Esophagus mucosa (tissue), 1 donor: ENCODE data around the gene SLC9C2. TPM values are rescaled to one million over a fixed set of nuclear protein-coding genes. Genes with fewer than 3 reads are reported as not detected.
"Not testable (repeated sequence)": the region's sequence is repeated elsewhere in the genome, so short reads cannot be mapped to it uniquely, and the experiment has no call there.

Experiments used
- ATAC-seq: fragments of 200-7000 bp; cut with Tn5 transposase; one replicate; pipeline ENCODE4 v1.9.1; 2020
- total RNA-seq: library from RNA; stranded (reverse); gene quantifications from one replicate; pipeline ENCODE4 v1.2.4, GENCODE V29; 2023
- donor health status: DM: yes; HTN: yes; CAD: no.

The SLC9C2 gene
- total RNA-seq, 1 donor from 2014 or later = 0.12 TPM

GRCh38 chr1:173520799-173521198, 82.1 kb downstream of the SLC9C2 start:
- no peak for ATAC-seq

DNA sequence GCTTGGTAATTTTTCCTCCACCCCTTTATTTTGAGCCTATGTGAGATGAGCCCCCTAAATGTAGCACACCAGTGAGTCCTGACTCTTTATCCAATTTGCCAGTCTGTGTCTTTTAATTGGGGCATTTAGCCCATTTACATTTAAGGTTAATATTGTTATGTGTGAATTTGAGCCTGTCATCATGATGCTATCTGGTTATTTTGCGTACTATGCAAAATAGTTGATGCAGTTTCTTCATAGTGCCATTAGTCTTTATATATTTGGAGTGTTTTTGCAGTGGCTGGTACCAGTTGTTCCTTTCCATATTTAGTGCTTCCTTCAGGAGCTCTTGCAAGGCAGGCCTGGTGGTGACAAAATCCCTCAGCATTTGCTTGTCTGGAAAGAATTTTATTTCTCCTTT, 88.4 kb downstream of the SLC9C2 start:
- ATAC-seq = not testable (repeated sequence)

DNA sequence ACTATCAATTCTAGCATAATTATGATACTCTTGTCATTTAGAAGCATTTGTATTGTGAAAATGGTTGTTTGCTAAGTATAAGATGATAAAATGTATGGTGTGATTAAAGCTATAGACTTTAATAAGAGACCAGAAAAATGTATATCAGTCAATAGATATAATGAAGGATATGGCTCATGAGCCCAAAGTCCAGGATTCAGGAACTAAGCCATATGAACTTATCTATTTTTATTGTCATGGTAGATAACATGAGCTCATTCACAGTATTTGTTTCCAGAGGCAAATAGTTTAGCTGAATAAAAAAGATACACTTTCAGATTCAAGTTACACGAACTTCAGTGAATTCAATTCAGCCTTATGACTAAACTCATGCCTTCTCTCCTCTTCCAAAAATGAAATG, 93.1 kb downstream of the SLC9C2 start:
- no peak for ATAC-seq

GRCh38 chr1:173508541-173508940, 94.3 kb downstream of the SLC9C2 start:
- ATAC-seq = no peak

DNA sequence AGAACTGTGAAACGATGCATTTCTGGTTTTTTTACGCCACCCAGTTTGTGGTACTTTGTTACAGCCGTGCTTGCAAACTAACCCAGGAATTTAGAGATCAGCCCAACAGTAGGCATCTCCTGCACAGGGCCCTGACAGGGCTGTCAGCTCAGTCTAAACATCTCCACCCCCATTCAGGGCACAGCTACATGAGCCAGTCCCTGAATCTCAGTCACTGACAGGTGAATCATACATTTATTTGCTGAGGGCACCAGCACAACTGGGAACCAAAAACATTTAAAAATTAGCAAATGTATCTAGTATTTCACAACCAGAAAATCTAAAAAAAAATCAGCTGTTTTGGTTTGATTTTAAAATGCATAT, 95.0 kb downstream of the SLC9C2 start:
- peak; percentile 82 for ATAC-seq

GRCh38 chr1:173507205-173507846, 95.5 kb downstream of the SLC9C2 start:
- peak; percentile 95 for ATAC-seq

- peak; percentile 82 for ATAC-seq
These were observed 96.4 kb downstream of the SLC9C2 start for GRCh38 chr1:173506437-173506836.

DNA sequence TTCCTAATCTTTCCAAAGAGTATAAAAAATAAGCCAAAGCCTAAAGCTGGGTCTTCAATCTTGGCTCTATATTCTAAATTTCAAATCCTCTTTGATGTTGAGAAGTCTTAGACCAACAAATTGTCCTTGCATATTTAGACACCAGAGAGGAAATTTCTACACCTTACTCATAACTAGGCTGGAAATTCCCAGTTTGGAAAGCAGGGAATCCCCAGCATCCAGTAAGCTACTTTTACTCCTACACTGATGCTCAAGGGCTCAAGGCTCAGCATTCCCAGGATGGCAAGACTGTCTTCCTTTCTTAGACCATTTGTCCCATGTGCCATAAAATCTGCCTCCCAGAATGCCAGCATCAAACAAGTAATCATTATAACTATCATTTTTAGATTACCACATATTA, 97.5 kb downstream of the SLC9C2 start:
- no peak for ATAC-seq

DNA sequence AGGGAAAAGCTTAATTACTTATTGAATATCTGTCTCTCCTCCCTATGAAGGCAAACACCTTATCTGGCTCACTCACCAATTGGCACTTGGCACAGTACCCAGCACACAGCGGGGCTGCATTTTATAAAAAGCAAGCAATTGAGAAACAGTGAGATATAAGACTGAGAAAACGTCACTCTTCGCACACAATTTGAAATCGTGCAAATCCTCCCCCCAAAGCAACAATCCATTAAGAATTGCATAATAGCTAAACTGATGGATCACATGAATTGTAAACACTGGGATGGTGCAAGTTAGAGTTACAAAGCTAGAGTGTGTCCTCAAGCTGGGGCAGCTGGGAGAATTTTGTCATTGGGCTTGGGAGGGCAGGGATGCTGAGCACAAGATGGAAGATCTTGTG, 98.6 kb downstream of the SLC9C2 start:
- no peak for ATAC-seq

- no peak for ATAC-seq
These were observed 99.5 kb downstream of the SLC9C2 start for GRCh38 chr1:173503391-173503790.

DNA sequence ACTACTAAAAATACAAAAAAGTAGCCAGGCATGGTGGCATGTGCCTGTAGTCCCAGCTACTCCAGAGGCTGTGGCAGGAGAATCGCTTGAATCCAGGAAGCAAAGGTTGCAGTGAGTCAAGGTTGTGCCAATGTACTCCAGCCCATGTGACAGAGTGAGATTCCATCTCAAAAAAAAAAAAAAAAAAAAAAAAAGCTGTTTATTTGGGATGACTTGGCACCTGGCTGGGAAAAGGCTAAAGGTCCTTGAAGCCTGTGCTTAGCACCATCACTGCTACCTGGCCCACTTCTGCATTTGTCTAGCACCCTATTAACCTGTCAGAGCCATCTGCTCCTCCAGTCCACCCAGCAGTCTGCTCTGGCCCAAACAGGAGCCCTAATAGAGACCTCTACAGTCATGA, 100.8 kb downstream of the SLC9C2 start:
- no peak for ATAC-seq

DNA sequence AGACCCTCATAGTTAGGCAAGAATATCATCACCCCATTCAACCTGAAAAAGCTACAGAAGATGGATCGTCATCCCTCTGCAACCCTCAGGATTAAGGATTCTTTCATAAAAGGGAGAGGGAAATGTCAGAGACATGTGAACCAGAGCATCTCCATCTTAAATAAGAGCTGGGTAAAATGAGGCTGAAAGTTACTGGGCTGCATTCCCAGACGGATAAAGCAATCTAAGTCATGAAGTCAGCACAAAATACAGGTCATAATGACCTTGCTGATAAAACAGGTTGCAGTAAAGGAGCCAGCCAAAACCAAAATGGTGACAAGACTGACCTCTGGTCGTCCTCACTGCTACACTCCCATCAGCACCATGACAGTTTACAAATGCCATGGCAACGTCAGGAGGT, 103.1 kb downstream of the SLC9C2 start:
- no peak for ATAC-seq

- ATAC-seq = no peak
These were observed 106.0 kb downstream of the SLC9C2 start for GRCh38 chr1:173496757-173497320.

- no peak for ATAC-seq
These were observed 107.1 kb downstream of the SLC9C2 start for GRCh38 chr1:173495609-173496267.

DNA sequence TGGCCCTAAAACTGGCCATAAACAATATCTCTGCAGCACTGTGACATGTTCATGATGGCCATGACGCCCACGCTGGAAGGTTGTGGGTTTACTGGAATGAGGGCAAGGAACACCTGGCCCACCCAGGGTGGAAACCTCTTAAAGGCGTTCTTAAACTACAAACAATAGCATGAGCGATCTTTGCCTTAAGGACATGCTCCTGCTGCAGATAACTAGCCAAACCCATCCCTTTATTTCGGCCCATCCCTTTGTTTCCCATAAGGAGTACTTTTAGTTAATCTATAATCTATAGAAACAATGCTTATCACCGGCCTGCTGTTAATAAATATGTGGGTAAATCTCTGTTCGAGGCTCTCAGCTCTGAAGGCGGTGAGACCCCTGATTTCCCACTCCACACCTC, 109.7 kb downstream of the SLC9C2 start:
- not testable (repeated sequence) for ATAC-seq

- no peak for ATAC-seq
These were observed 111.4 kb downstream of the SLC9C2 start for GRCh38 chr1:173491508-173491907.

- no peak for ATAC-seq
These were observed 112.9 kb downstream of the SLC9C2 start for GRCh38 chr1:173489929-173490328.

DNA sequence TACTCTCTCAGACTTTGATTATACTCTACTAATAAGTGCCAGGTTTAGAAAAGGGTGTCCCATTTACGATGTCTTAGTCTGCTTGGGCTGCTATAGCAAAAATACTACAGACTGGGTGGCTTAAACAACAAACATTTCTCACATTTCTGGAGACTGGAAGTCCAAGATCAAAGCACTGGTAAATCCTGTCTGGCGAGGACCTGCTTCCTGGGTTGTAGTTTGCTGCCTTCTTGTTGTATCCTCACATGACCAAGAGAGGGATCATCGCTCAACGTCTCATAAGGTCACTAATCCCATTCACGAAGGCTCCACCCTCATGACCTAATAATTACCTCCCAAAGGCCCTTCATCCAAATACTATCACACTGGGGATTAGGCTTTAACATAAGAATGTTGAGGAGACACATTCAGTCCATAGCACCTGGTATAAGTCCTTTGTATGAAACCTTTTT, 113.7 kb downstream of the SLC9C2 start:
- peak; percentile 94 for ATAC-seq

GRCh38 chr1:173488001-173488400, 114.9 kb downstream of the SLC9C2 start:
- ATAC-seq = peak; percentile 14

- no peak for ATAC-seq
These were observed 117.5 kb downstream of the SLC9C2 start for GRCh38 chr1:173485401-173485800.

- ATAC-seq = no peak
These were observed 118.6 kb downstream of the SLC9C2 start for GRCh38 chr1:173484276-173484675.

DNA sequence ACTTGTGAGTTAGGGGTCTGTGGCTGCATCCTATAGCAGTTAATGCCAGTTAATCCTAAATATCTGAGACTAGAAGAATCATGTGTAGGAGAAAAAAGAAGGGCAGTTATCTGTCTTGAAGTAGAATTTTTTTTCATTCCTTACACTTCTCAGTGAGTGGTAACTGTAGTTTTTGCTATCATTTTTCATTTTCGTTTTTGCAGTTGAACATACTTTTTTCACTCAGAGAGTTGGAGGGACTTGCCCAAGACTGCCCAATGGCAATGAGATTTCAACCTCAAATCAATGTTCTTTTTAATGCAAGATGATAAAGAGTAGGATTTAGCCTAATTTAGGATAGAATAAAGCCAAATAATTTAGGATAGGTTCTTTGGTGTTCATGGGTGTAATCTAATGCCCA, 120.2 kb downstream of the SLC9C2 start:
- no peak for ATAC-seq

DNA sequence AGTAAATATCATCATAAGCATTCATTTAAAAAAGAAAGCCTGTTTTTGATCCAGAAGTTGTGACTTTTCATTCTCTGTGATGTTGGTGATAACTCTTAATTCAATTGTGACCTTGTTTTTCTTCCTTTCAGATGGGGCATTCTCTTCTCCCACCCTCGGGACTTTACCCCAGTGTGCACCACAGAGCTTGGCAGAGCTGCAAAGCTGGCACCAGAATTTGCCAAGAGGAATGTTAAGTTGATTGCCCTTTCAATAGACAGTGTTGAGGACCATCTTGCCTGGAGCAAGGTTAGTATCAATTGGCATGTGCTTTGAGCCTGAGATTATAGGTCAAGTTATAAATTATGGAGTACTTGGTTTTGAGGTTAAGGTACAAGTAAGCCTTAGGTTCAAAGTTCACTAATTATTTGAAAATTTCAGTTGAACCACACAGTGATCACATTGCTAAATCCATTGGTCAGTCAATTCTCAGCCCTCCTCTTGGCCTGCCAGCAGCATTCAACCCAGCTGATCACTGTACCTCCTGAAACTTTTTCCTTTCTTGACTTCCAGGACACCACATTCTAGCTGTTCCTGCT, 121.6 kb downstream of the SLC9C2 start:
- ATAC-seq = no peak

GRCh38 chr1:173479649-173480048, 123.2 kb downstream of the SLC9C2 start:
- ATAC-seq = no peak
